CD4-positive, alpha-beta T cell treated with Interleukin-4 for 1 hour (primary cell): ENCODE measurements around the gene DIPK1A.
"Not testable (repeated sequence)": the region's sequence is repeated elsewhere in the genome, so short reads cannot be mapped to it uniquely, and the experiment has no call there.

ENCODE experiments used
- DNase-seq, 2 donors: peaks; one replicate each; pipeline ENCODE4 v3.0.0-alpha.2; 2020 to 2022

Gene DIPK1A

DNA sequence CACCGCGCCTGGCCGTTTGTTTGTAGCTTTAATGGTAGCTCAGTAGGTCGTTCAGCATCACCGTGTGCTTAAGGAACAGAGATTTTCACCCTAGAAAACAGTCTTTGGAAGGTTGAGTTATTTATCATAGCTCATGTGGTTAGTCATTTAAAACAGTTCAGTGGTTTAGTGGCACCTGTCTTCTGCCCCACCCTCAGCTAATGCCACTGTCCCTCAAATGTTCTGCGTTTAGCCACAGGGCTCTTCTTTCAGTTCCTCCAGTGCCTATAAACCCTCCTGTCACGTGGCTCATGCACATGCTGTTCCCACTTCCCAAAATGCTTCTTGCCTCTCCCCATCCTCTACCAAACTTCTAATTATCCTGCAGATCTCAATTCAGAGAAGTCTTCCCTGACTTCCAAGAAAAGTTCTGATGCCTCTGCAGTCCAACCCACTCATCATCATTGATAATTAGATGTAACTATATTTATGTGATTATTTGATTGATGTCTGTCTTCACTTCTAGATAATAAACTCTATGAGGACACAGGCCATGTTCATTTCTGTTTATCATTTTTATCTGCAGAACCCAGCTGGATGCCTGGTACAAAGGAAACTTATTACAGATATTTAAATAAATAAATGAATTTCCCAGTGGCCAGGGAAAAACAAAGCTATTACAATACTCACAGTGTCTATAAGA lies 14.4 kb upstream of the DIPK1A start:
- DNase-seq = peak in 1 of 2 donors; percentile 64

DNA sequence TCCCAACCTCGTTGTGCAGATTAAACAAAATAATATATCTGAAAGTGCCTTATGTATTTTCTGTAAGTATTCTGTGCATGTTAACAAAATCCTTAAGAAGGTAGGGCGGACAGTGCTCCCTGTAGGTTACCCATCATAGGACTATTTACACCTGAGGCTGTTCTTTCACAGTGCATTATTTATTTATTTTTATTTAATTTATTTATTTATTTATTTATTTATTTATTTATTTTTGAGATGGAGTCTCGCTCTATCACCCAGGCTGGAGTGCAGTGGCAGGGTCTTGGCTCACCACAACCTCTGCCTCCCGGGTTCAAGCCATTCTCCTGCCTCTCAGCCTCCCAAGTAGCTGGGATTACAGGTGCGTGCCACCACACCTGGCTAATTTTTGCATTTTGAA lies 12.8 kb upstream of the DIPK1A start:
- DNase-seq = not testable (repeated sequence)

DNA sequence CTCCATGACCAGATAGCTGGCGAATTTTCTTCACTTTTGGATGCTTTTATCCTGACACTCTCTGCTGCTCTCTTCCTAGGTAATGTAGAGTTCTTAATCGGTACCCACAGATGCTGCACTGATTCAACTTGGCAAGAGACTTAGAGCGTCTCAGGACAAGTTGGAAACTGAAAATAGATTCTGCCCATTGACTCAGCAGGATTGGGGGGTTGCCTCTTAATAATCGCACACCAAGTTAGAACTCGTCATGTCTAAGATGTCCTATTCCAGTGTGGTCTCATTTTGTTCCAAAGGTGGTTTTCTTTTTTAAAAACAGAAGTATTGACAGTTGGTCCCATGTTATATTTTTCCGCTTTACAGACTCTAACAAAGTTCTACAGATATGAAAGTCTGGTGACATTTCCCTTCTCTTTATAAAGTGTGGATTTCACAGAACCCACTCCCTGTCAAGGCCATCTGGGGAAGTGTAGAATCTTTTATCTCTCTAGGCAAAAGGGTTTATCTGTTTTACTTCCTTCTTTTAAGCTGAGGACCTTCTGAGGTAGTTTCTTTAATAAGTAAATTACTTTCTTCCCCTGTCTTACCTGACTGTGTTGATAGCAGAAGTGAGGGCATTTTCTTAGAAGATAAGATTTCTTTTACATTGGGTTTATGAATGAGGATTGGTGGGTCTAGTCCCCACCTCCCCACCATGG lies 12.1 kb upstream of the DIPK1A start:
- no peak for DNase-seq

DNA sequence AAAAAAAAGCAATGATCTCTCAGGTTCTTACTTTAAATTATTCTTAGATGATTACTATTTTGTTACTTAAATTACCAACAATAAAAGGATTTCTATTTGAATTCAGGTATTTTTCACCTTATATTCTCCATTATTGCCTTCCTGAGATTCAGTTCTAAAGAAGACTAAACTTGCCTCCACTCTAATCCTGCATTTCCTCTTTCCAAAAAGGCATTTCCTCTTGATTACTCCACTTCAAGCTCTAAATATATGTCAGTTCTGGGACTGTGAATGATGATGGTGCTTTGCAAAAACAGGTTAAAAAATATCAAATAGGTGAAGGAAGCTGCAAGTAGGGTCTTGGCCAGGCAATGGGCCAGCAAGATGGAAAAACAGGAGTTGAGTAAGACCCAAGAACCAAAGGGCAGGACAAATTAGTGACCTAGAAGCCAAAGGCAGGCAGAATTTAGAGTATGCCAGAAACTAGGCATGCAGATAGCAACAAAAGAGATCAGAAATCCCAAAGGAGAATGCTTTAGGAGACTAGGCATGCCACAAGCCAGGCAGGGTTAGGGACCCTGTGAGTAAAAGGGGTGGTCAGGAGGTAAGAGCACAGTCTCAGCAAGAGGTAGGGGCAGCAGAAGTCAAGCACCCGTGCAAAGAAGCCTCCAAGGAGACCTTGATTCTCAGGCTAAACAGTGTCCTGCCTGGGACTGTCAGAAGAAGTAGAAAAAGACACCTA lies 11.3 kb upstream of the DIPK1A start:
- DNase-seq = no peak

DNA sequence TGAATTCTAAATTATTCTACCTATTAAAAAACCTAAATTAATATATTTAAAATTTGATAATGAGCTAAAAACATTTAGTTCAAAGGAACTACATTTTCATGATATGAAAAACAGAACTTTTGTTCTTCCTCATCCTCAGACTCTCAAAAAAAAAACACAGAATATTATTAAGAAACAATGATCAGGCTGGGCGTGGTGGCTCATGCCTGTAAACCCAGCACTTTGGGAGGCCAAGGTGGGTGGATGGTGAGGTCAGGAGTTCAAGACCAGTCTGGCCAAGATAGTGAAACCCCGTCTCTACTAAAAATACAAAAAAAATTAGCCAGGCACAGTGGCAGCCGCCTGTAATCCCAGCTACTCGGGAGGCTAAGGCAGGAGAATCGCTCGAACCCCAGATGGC lies 10.7 kb upstream of the DIPK1A start:
- DNase-seq = not testable (repeated sequence)

DNA sequence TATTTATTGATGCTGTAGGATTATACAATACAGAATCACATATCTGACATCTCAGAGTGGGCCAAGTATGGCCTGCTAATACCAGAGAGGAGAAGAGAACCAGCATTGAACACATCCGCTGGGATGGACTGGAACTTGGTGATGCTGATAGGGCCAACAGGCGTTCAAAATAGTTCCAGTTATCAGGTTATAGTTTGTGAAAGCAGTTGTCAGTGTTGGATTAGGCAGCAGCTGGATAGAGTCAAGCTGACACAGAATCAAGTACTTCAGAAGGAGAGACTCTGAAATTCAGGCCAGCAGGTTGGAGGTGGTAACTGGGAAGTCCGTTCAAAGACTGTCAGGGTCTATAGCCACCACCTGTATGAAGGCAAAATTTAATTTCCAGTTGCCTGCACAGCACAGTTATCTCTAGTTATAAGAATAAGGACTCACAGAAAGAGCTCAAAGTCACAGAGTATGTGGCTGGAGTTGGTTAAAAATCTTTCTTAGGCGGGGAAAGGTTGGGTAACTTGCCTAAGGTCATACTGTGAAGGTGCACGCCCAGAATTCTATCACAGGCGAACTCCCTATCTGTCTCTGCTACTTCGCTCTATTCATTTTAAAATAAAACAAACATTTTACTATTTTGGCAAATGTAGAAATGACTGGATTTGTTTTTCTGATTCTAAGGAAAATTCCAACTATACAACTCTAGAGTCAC lies 9.9 kb upstream of the DIPK1A start:
- DNase-seq = no peak

DNA sequence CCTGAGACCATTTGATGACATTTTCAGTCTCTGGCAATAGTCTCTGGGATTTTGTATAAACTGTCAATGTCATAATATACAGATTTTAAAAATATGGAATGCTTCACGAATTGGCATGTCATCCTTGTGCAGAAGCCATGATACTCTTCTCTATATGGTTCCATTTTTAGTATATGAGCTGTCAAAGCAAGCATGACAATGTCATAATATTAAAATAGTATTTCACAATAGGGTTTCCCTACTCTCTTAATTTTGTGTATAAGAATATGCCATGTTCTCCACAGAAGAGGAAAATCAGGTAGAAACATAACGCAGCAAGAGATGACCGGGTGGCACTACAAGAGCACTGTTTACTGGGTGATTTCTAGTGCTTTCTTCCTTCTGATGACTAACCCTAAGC lies 8.3 kb upstream of the DIPK1A start:
- DNase-seq = no peak

DNA sequence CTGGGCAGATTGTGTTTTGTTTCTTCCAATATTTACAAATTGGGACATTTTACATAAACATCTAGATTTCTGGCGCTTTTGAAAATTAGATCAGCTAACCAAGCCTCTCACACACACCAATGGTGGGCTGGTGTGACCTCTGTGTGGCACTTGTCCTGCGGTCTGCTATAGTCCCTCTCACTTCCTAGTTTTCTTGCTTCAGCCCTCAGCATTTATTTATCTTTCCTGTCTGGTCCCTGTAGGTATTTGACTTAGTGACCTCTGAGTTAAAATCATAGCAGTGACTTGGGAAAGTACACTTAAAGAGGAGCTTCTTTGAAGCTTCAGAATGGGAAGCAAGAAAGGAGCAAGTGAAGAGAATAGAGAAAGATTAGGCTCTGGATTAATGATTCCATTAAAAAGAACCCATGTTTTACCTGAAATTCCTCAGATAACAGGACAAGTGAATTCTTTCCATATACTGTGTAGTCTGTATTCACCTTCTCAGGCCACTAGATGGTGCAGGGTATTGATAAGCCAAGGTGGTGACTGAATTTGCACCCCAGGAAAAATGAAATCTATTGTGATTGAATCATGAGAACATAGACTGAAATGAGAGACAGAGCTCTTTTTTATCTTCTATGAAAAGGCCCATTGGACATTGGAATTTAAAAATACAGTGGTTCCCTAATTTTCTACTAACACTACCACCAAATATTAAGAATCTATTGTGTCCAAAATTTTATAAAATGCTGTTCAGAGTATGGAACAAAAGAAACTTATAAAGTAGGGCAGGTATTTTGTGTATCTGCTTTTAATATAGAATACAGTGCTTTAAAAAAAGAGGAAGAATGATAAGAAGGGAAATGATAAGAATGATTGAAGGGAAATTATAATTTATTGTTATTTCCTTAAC lies 7.1 kb upstream of the DIPK1A start:
- peak in 1 of 2 donors; percentile 72 for DNase-seq

DNA sequence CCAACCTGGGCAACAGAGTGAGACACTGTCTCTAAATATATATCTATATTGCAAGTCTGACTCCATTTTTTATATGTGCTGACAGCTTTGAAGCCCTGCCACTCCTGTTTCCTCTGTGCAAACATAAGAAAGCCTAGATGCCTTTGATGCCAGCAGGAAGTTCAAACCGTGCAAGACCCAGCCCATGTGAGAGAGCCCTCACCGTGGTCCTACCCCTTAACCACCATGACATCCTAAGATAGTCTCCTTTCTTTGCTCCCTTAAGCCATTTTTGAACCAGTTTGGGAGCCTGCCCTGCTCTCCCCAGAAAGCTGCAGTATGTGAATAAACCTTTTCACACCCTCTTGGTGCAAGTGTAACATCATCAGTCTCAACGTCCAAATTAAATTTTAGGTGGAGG lies 3.7 kb upstream of the DIPK1A start:
- DNase-seq = peak; percentile 52 to 75

DNA sequence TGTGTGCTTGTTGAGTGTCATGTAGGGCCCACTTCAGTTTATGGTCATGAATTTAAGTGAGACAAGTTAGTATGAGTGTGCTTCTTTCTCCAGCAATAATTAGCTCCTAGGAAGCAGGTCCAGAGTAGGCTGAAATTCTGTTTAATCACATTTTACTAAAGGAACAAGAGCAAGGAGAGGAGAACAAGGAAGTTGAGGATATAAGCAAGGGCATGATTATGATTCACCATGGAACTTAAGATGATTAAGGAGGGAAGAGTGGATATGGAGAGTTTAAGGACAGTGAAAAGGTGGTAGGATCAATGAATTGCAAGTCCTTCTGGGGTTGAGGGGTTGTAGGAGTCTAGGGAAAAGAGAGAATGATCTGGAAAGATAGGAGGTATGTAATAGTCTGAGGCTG lies 3.1 kb upstream of the DIPK1A start:
- DNase-seq = no peak

DNA sequence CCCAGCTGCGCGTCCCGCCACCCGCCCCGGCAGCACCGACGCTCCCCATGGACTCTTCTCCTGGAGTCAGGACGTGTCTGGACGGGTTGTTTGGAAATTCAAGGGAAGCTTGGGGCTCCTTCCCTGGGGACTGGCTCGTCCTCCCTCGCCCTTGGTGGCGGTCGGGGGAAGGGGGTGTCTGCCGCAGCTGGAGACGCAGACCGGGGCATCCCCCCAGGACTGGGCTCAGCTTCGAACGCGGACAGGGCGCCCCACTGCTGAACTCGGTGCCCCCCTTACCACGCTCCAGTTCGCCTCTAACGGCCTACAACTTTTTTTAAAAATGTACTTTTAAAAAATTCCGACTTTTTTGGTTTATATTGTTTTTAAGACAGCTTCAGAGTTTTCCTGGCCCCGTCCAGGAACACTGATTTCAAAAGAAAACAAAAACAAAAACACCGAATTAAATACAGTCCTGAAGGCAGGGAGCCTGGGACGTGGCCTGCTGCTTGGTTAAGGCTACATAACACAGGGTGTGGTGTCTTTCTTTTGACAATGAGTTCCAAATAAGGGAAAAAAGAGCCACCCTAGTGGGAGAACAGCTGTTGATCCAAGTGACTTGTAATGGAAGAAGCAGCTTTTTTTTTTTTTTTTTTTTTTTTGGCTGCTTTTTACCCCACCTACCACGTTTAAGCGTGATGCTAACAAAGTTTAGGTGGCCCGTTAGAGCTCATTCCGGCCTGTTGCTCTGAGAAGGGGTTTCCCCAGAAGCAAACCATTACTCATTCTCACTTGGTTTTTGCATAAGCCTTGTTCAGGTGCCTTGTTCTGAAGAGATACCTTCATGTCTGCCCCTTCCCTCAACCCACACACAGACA lies 862 bp upstream of the DIPK1A start:
- DNase-seq = peak; percentile 88 to 92

DNA sequence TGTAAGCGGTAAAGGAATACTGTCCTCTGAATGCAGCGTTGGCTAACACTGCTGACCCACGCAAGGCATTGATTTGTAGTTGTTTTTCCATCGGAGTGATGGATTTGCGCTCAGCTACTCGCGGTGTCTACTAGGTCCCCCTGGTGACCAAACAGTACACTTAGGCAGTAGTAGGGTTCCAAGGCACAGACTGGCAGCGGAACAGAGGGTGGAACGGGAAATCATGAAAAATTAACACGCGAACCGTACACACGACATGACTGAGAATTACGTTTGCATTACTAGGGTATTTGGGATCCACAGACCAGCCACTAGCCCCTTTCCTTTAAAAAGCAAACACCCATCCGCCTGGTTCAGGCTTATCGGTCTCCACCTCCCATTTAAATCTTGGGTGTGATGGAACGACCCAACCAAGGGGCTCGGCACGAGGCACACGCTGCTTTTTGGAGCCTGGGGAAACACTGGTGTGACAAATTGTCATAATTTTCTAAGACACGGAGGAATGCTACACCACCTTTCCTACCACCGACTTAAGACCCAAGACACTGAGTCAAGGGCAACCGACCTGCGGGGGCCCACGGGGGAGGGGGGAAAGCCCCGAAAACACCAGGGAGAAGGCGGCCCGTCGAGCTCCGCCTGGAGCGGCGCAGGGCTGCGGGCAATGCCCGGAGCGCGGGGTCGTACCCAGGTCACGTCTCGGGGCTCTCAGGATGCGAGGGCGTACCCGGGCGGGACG lies 699 bp downstream of the DIPK1A start:
- DNase-seq = peak; percentile 74 to 83

DNA sequence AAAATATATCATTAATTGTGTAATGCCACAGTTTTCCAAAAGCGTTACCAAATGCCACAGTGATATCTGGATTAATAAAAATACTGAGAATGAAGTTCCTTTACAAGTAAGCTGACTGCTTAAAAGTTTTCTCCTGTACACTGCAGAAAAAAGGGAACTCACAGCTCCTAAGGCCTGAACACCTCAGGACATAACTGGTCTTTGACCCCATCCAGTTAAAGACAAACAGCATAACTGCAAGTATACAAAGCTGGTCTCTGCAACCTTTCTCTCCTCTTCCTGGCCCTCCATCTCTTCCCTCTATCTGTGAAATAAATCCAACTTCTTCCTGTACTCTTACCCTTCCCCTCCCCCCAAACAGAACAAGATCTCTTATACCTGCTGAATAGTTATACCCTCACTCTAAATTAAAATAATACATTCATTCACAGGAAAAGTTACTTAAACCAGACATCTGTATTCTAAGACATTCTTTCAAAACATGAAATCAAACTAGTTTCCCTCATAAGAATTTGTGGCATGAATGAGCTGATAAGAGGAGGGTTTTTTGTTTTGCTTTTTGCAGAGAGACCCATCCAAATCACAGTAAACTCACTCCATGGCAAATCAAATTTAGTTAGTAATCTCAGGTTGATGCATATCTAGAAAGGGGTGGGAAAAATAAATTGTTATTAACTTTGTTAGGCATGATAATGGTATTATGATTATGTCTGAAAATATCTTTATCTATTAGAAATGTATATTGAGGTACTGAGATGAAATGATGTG lies 2.9 kb downstream of the DIPK1A start:
- no peak for DNase-seq

DNA sequence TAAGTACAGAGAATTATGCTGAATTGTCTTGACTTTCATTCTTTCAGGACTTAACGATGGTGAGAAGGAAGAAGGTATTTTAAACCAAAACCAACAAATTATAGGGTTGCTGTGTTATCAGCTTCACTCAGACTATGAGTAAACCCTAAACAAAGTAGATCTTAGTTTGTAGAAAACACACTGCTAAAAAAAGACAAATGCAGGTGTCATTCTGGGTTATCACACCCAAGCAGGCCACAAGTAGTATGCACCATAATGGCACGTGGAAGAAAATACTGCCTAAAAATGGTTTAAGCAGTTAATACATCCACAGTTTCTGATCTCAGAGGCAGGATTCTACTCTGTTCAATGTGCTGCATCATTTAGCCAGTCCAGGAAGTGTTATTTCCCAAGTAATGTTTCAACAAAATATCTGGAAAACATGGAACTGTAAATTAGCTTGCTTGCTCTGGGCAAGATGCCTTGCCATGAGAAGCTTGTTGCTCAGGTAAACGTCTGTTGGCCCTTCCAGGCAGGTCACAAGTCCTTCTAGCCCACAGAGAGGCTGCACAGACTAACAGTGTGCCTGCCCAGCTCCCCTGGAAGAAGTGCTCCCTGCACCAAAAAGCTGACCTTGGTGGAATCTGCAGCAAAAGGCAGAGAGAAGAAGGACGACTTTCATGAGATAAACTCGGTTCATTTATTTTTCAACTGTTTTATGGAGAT lies 4.1 kb downstream of the DIPK1A start:
- DNase-seq = peak in 1 of 2 donors; percentile 29

DNA sequence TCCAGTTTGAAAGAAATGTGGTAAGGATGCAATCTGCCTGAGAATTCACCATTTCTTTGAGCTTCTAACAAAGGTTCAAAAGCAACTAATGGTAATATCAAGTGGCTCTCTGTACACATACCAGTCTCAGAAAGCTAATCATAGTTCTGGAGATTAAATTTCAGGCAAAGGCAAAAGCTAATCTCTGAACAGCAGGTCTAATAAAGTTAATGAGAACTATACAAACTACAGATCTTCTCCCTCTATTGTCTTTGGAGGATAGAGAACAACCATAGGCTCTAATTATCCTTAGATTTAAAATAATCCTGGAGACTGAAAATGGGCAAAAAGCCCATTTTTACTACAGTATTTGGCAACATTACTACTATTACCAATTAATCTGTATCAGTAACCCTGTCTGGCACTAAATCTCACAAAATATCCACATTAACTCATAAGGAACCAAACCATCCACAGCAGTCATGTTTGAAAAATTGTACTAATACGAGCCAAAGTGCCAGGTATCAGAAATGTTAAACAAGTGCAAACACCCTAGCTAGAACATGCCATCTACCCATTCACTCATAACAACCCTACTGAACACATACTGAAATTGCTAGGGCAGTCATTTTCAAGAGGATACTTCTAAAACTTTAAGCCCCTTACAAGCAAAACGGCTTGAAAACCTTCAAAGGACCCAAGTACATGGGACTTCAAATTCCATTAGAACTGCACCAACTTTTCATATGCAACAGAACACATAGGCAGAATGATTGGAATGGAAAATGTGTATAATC lies 4.8 kb downstream of the DIPK1A start:
- no peak for DNase-seq

DNA sequence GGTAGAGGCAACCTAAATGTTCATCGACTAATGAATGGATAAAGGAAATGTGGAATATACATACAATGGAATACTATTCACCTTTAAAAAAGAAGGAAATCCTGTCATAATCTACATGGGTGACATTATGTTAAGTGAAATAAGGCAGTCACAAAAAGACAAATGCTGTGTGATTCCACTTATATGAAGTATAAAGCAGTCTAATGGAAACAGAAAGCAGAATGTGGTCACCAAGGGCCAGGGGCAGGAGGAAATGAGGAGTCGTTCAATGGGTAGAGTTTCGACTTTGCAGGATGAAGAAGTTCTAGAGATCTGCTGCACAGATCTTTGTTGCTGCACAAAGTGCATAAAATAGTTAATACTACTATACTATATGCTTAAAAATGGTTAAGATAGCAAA lies 7.8 kb downstream of the DIPK1A start:
- DNase-seq = peak; percentile 42 to 60

DNA sequence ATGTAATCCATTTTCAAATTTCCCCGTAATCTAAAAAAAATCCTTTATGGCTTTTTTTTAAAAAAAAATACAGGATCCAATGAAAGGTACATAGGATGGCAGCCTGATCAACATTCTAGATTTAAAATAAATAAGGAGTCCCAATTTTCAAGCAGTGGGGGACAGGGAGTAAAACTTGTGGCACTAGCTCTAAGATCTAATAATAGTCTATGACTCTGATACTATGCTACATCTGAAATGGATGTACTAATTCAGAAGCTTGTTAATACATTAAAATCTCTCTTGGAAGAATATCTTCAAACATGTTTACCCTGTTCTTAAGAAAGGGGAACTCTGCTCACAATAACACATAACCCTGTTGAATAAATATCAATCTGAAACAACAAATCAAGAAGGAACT lies 8.5 kb downstream of the DIPK1A start:
- DNase-seq = no peak

DNA sequence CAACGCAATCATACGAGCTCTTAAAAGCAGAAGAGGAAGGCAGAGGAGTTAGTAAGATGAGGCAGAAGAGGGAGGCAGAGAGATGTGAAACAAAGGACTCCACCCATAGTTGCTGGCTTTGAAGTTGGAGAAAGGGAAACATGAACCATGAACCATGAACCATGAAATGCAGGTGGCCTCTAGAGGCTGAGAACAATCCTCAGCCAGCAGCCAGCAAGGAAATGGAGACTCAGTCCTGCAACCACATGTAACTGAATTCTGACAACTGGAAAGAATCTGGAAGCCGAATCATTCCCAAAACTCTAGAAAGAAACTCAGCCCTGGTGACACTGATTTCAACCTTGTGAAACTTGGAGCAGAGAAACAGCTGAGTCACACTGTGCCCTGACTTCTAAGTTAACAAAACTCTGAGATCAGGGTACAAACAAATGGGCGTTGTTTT lies 10.1 kb downstream of the DIPK1A start:
- DNase-seq = peak; percentile 36 to 55
